Measurements from ENCODE around the gene FLII.

- TF ChIP-seq, protein P1, sequence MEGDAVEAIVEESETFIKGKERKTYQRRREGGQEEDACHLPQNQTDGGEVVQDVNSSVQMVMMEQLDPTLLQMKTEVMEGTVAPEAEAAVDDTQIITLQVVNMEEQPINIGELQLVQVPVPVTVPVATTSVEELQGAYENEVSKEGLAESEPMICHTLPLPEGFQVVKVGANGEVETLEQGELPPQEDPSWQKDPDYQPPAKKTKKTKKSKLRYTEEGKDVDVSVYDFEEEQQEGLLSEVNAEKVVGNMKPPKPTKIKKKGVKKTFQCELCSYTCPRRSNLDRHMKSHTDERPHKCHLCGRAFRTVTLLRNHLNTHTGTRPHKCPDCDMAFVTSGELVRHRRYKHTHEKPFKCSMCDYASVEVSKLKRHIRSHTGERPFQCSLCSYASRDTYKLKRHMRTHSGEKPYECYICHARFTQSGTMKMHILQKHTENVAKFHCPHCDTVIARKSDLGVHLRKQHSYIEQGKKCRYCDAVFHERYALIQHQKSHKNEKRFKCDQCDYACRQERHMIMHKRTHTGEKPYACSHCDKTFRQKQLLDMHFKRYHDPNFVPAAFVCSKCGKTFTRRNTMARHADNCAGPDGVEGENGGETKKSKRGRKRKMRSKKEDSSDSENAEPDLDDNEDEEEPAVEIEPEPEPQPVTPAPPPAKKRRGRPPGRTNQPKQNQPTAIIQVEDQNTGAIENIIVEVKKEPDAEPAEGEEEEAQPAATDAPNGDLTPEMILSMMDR (IDR thresholded peaks at IDR 0.05), result no peak
- TF ChIP-seq POLR2A (IDR thresholded peaks at IDR 0.05), result no peak
Measured at GRCh38 chr17:18205861-18206260, 52.7 kb downstream of the FLII start.
